ENCODE data around the gene CDH4. TPM values are rescaled to one million over a fixed set of nuclear protein-coding genes. Genes with fewer than 3 reads are reported as not detected.

The CDH4 gene
- total and polyA plus RNA-seq, 9 of the 15 experiments (the other 6 are each of a cell fraction or from before 2014, with no cell fraction given), result 0.04 TPM; not detected in 8

DNA sequence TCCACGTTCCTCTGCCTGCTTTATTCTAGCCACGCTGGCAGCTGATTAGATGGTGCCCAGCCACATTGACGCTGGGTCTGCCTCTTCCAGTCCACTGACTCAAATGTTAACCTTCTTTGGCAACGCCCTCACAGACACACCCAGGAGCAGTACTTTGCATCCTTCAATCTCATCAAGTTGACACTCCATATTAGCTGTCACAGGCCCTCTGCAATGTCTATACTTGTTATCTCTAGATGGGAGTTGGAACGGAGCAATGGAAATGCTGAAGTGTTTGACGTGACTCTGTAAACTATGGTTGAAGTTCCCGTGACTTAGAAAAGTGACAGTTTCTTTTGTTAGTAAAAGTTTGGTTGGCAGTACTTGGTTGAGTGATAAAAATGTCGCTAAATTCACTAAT, 291.0 kb downstream of the CDH4 start:
- no peak overlapping the region for H3K9ac ChIP-seq (ENCODE audit: insufficient read depth in 1 of 2, low read depth in 2 of 2, low read length in 2 of 2)
- no peak overlapping the region for H3K27ac ChIP-seq (ENCODE audit: extremely low read depth, low read depth, low read length)
- FAIRE-seq (no peak), DNase-seq (ENCODE audit: extremely low read depth in 1 of 4, low spot score in 3 of 4) (no peak), ATAC-seq (no peak)
- H3K27me3 ChIP-seq (ENCODE audit: control insufficient read depth in 2 of 2, insufficient read depth in 2 of 2, low read length in 2 of 2), result peaks cover 27 to 85% of the 10 kb centered on the region in 2 experiments
- H3K79me2 ChIP-seq (ENCODE audit: control insufficient read depth, insufficient read depth, low read length), result no peaks in the 10 kb centered on the region
- H3K9me1 ChIP-seq (ENCODE audit: control insufficient read depth, insufficient read depth, low read length), result no peaks in the 10 kb centered on the region
- in situ Hi-C loops (cut with MboI) (no loop called here), intact Hi-C loops (cut with micrococcal nuclease) (no loop called here)
- H3K4me2 ChIP-seq (ENCODE audit: insufficient read depth, low read length), result no peak overlapping the region
- under 1% methylated on average over 7 of the region's 8 CpGs for WGBS (ENCODE audit: insufficient coverage, low coverage, missing lambda C conversion rate)
- no peaks in the 10 kb centered on the region for H3K36me3 ChIP-seq (ENCODE audit: control insufficient read depth, insufficient read depth, low read length)
- no TSS peak for BruUV-seq (replicated peaks)
- ChIA-PET CTCF (ENCODE audit: low intra/inter-chr PET ratio) (no interaction called here), POLR2A (no interaction called here)
- H2AFZ ChIP-seq (ENCODE audit: low read depth, low read length), result no peak overlapping the region
- no peak overlapping the region for H3K4me3 ChIP-seq
- TF ChIP-seq, protein P1, sequence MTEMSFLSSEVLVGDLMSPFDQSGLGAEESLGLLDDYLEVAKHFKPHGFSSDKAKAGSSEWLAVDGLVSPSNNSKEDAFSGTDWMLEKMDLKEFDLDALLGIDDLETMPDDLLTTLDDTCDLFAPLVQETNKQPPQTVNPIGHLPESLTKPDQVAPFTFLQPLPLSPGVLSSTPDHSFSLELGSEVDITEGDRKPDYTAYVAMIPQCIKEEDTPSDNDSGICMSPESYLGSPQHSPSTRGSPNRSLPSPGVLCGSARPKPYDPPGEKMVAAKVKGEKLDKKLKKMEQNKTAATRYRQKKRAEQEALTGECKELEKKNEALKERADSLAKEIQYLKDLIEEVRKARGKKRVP (CRISPR knock-in tag; IDR thresholded peaks at IDR 0.05), result no peak
- TF ChIP-seq, protein P2, sequence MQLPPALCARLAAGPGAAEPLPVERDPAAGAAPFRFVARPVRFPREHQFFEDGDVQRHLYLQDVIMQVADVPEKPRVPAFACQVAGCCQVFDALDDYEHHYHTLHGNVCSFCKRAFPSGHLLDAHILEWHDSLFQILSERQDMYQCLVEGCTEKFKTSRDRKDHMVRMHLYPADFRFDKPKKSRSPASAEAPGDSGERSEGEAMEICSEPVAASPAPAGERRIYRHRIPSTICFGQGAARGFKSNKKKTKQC (CRISPR knock-in tag; IDR thresholded peaks at IDR 0.05), result no peak
- TF ChIP-seq ZNF274 (IDR thresholded peaks at IDR 0.05; ENCODE audit: borderline replicate concordance, low read depth, low read length) (no peak), SPI1 (IDR thresholded peaks at IDR 0.05; ENCODE audit: borderline replicate concordance, low read depth, low read length) (no peak), FOXP1 (CRISPR knock-in tag; IDR thresholded peaks at IDR 0.05) (no peak), HLTF (IDR thresholded peaks at IDR 0.05) (no peak), HNRNPH1 (optimal IDR thresholded peaks at IDR 0.05; ENCODE audit: low read depth, low read length) (no peak), FOSL1 (tag; conservative IDR thresholded peaks at IDR 0.05) (no peak), THRAP3 (IDR thresholded peaks at IDR 0.05; ENCODE audit: borderline replicate concordance) (no peak), IRF2 (CRISPR knock-in tag; IDR thresholded peaks at IDR 0.05) (no peak), ZNF282 (CRISPR knock-in tag; IDR thresholded peaks at IDR 0.05) (no peak)
- TF ChIP-seq, protein P3, sequence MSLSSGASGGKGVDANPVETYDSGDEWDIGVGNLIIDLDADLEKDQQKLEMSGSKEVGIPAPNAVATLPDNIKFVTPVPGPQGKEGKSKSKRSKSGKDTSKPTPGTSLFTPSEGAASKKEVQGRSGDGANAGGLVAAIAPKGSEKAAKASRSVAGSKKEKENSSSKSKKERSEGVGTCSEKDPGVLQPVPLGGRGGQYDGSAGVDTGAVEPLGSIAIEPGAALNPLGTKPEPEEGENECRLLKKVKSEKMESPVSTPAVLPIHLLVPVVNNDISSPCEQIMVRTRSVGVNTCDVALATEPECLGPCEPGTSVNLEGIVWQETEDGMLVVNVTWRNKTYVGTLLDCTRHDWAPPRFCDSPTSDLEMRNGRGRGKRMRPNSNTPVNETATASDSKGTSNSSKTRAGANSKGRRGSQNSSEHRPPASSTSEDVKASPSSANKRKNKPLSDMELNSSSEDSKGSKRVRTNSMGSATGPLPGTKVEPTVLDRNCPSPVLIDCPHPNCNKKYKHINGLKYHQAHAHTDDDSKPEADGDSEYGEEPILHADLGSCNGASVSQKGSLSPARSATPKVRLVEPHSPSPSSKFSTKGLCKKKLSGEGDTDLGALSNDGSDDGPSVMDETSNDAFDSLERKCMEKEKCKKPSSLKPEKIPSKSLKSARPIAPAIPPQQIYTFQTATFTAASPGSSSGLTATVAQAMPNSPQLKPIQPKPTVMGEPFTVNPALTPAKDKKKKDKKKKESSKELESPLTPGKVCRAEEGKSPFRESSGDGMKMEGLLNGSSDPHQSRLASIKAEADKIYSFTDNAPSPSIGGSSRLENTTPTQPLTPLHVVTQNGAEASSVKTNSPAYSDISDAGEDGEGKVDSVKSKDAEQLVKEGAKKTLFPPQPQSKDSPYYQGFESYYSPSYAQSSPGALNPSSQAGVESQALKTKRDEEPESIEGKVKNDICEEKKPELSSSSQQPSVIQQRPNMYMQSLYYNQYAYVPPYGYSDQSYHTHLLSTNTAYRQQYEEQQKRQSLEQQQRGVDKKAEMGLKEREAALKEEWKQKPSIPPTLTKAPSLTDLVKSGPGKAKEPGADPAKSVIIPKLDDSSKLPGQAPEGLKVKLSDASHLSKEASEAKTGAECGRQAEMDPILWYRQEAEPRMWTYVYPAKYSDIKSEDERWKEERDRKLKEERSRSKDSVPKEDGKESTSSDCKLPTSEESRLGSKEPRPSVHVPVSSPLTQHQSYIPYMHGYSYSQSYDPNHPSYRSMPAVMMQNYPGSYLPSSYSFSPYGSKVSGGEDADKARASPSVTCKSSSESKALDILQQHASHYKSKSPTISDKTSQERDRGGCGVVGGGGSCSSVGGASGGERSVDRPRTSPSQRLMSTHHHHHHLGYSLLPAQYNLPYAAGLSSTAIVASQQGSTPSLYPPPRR (CRISPR knock-in tag; IDR thresholded peaks at IDR 0.05; ENCODE audit: borderline replicate concordance), result no peak
- no peaks in the 10 kb centered on the region for H3K4me1 ChIP-seq (replicated peaks in 1 of 2; ENCODE audit: control insufficient read depth in 2 of 2, insufficient read depth in 2 of 2, low read length in 2 of 2)
- no peaks in the 10 kb centered on the region for H4K20me1 ChIP-seq (replicated peaks; ENCODE audit: control insufficient read depth, insufficient read depth, low read length)
- no peaks in the 10 kb centered on the region for H3K9me3 ChIP-seq (replicated peaks; ENCODE audit: control insufficient read depth, insufficient read depth, low read depth, low read length)
